IMR-90 (cell line): ENCODE results near the gene RNF4. TPM values are rescaled to one million over a fixed set of nuclear protein-coding genes. Genes with fewer than 3 reads are reported as not detected.

ENCODE experiments used
- ATAC-seq: fragments of 200-7000 bp; cut with Tn5 transposase; 2 replicates; pipeline ENCODE4 v1.9.1; 2020; ENCODE audit warnings: low read depth, mild to moderate bottlenecking, moderate library complexity
- BruUV-seq: library from RNA; stranded (reverse); fragments of 400-500 nt; replicated peaks from 2 replicates; lab custom pipeline; 2021; lab: Mats Ljungman, UMichigan
- CTCF ChIA-PET: fragments of 300-600 bp; formaldehyde crosslinking; extraction: SDS; loops from one replicate; lab custom pipeline; 2021; ENCODE audit warnings: antibody characterized with exemption; lab: Yijun Ruan, JAX
- POLR2A ChIA-PET: fragments of 300-600 bp; sonication (Branson Sonifier 250); formaldehyde crosslinking; loops from one replicate; lab custom pipeline; 2022; ENCODE audit warnings: antibody characterized with exemption; ENCODE audit not compliant: unreplicated experiment; lab: Charles Lee
- DNase-seq: peaks from one replicate; pipeline ENCODE4 v3.0.0; 2013
- H2AFZ ChIP-seq: replicated peaks from 2 replicates; pipeline ENCODE3; 2013; ENCODE audit warnings: low read length, mild to moderate bottlenecking; ENCODE audit not compliant: poor library complexity
- H2AK5ac ChIP-seq: 2 replicates; pipeline ENCODE4 v1.6.1; 2013; ENCODE audit warnings: low read depth, low read length, inconsistent platforms
- H2AK9ac ChIP-seq: replicated peaks from 2 replicates; pipeline ENCODE3; 2013; ENCODE audit warnings: mild to moderate bottlenecking, low read depth, low read length, moderate library complexity; ENCODE audit not compliant: poor library complexity
- H2BK120ac ChIP-seq: 2 replicates; pipeline ENCODE4 v1.6.1; 2013; ENCODE audit warnings: low read depth, low read length, inconsistent platforms
- H2BK15ac ChIP-seq: 3 replicates; pipeline ENCODE4 v1.6.1; 2013; ENCODE audit warnings: low read depth, low read length, inconsistent platforms
- H2BK20ac ChIP-seq: 2 replicates; pipeline ENCODE4 v1.6.1; 2013; ENCODE audit warnings: low read depth, mild to moderate bottlenecking, inconsistent platforms, low read length, moderate library complexity
- H2BK5ac ChIP-seq: 2 replicates; pipeline ENCODE4 v1.6.1; 2013; ENCODE audit warnings: mild to moderate bottlenecking, low read depth, low read length, inconsistent platforms; ENCODE audit not compliant: poor library complexity, severe bottlenecking
- H3K14ac ChIP-seq: replicated peaks from 2 replicates; pipeline ENCODE4 v1.6.1; 2013; ENCODE audit warnings: low read depth, low read length, inconsistent platforms
- H3K18ac ChIP-seq: 2 replicates; pipeline ENCODE4 v1.6.1; 2013; ENCODE audit warnings: low read depth, low read length, control low read depth
- H3K23ac ChIP-seq: 2 replicates; pipeline ENCODE4 v1.6.1; 2013; ENCODE audit warnings: low read depth, low read length, inconsistent platforms
- H3K27ac ChIP-seq: 2 replicates; pipeline ENCODE4 v1.5.1; 2013; ENCODE audit warnings: mild to moderate bottlenecking, control low read depth, low read length; ENCODE audit not compliant: insufficient read depth
- H3K27me3 ChIP-seq: 2 replicates; pipeline ENCODE4 v1.6.1; 2013; ENCODE audit warnings: low read length; ENCODE audit not compliant: control insufficient read depth, insufficient read depth
- H3K36me3 ChIP-seq: 2 replicates; pipeline ENCODE4 v1.6.1; 2013; ENCODE audit warnings: low read length, mixed read lengths; ENCODE audit not compliant: control insufficient read depth, insufficient read depth
- H3K4ac ChIP-seq: 2 replicates; pipeline ENCODE4 v1.6.1; 2013; ENCODE audit warnings: low read depth, low read length, inconsistent platforms
- H3K4me1 ChIP-seq: 2 replicates; pipeline ENCODE4 v1.6.1; 2013; ENCODE audit warnings: low read length, mixed read lengths; ENCODE audit not compliant: control insufficient read depth, insufficient read depth
- H3K4me2 ChIP-seq: 2 replicates; pipeline ENCODE4 v1.6.1; 2013; ENCODE audit warnings: low read depth, mild to moderate bottlenecking, control low read depth, low read length, moderate library complexity
- H3K4me3 ChIP-seq: 2 replicates; pipeline ENCODE4 v1.5.1; 2013; ENCODE audit warnings: low read depth, mild to moderate bottlenecking, control low read depth, low read length, moderate library complexity; ENCODE audit not compliant: insufficient read depth
- H3K56ac ChIP-seq: 2 replicates; pipeline ENCODE4 v1.6.1; 2013; ENCODE audit warnings: low read length, inconsistent platforms; ENCODE audit not compliant: insufficient read depth; ENCODE audit errors: extremely low read depth
- H3K79me1 ChIP-seq, 2 experiments: 2 replicates each; pipeline ENCODE4 v1.6.1; 2013; ENCODE audit warnings: low read length in 2 of 2, inconsistent platforms in 1 of 2, low read depth in 1 of 2
- H3K9ac ChIP-seq: 2 replicates; pipeline ENCODE4 v1.6.1; 2013; ENCODE audit warnings: low read depth, low read length, control low read depth
- H3K9me1 ChIP-seq: 2 replicates; pipeline ENCODE4 v1.6.1; 2013; ENCODE audit warnings: low read length, inconsistent platforms; ENCODE audit not compliant: insufficient read depth
- H3K9me3 ChIP-seq: 2 replicates; pipeline ENCODE4 v1.6.1; 2013; ENCODE audit warnings: low read length; ENCODE audit not compliant: control insufficient read depth, insufficient read depth
- H4K20me1 ChIP-seq: 2 replicates; pipeline ENCODE4 v1.6.1; 2013; ENCODE audit warnings: low read length, inconsistent platforms; ENCODE audit not compliant: insufficient read depth
- H4K5ac ChIP-seq: 2 replicates; pipeline ENCODE4 v1.6.1; 2013; ENCODE audit warnings: mild to moderate bottlenecking, low read depth, low read length, control low read depth
- H4K8ac ChIP-seq, 2 experiments: 2 replicates each; pipeline ENCODE4 v1.6.1; 2013; ENCODE audit warnings: low read depth in 2 of 2, low read length in 2 of 2, control low read depth in 1 of 2, inconsistent platforms in 1 of 2
- H4K91ac ChIP-seq: 2 replicates; pipeline ENCODE4 v1.6.1; 2013; ENCODE audit warnings: low read depth, low read length, inconsistent platforms; ENCODE audit not compliant: insufficient read depth
- BHLHE40 ChIP-seq: fragments of 150-350 bp; IDR thresholded peaks from 2 replicates; pipeline ENCODE4 v1.6.1; 2016; ENCODE audit warnings: mild to moderate bottlenecking, low read depth, low read length
- CEBPB ChIP-seq: IDR thresholded peaks from 2 replicates; pipeline ENCODE4 v1.6.1; 2012; ENCODE audit warnings: low read depth, low read length, improper control_type of control experiment
- CHD1 ChIP-seq: IDR thresholded peaks from 2 replicates; pipeline ENCODE4 v1.6.1; 2012; ENCODE audit warnings: low read depth, low read length, improper control_type of control experiment
- FOS ChIP-seq: fragments of 150-350 bp; IDR thresholded peaks from 2 replicates; pipeline ENCODE4 v1.6.1; 2016; ENCODE audit warnings: low read depth, low read length
- MAFK ChIP-seq: IDR thresholded peaks from 2 replicates; pipeline ENCODE4 v1.6.1; 2012; ENCODE audit warnings: low read depth, low read length, improper control_type of control experiment
- MAZ ChIP-seq: IDR thresholded peaks from 2 replicates; pipeline ENCODE4 v1.6.1; 2012; ENCODE audit warnings: low read depth, mild to moderate bottlenecking, low read length, improper control_type of control experiment, moderate library complexity, borderline replicate concordance
- MXI1 ChIP-seq: IDR thresholded peaks from 2 replicates; pipeline ENCODE4 v1.6.1; 2012; ENCODE audit warnings: low read depth, mild to moderate bottlenecking, low read length, moderate library complexity, borderline replicate concordance
- NFE2L2 ChIP-seq: fragments of 150-350 bp; IDR thresholded peaks from 2 replicates; pipeline ENCODE4 v1.6.1; 2016; ENCODE audit warnings: low read depth, mild to moderate bottlenecking, low read length
- POLR2A ChIP-seq: IDR thresholded peaks from 2 replicates; pipeline ENCODE4 v1.6.1; 2012; ENCODE audit warnings: mild to moderate bottlenecking, low read depth, low read length
- RAD21 ChIP-seq: IDR thresholded peaks from 2 replicates; pipeline ENCODE4 v1.6.1; 2012; ENCODE audit warnings: low read length, improper control_type of control experiment
- RCOR1 ChIP-seq: IDR thresholded peaks from 2 replicates; pipeline ENCODE4 v1.6.1; 2012; ENCODE audit warnings: mild to moderate bottlenecking, low read length, improper control_type of control experiment; ENCODE audit not compliant: insufficient replicate concordance
- RFX5 ChIP-seq: IDR thresholded peaks from 2 replicates; pipeline ENCODE4 v1.8.0; 2012; ENCODE audit warnings: low read depth, mild to moderate bottlenecking, low read length, moderate library complexity
- SMC3 ChIP-seq: fragments of 150-350 bp; IDR thresholded peaks from 2 replicates; pipeline ENCODE4 v1.6.1; 2016; ENCODE audit warnings: low read depth, mild to moderate bottlenecking, antibody characterized with exemption, low read length, moderate library complexity
- WGBS, 2 experiments: methylation state at CpG; one replicate each; pipeline versions ENCODE4 v1.1.5 to v1.1.7; 2013; ENCODE audit warnings: missing lambda C conversion rate in 2 of 2; ENCODE audit not compliant: insufficient read length in 1 of 2; ENCODE audit errors: extremely low coverage in 2 of 2; 5-methylcytosine and 5-hydroxymethylcytosine counted together
- dilution Hi-C: fragments of 300-500 bp; cut with HindIII; formaldehyde crosslinking; loops from one replicate; pipeline ENCODE4 v1.14.3; 2018; ENCODE audit warnings: low sequenced_read_pairs; ENCODE audit not compliant: unreplicated experiment
- in situ Hi-C: fragments of 300-500 bp; cut with MboI; formaldehyde crosslinking; loops from 3 replicates; pipeline ENCODE4 v1.14.3; 2019; ENCODE audit warnings: low sequenced_read_pairs, inconsistent platforms, mixed read lengths
- intact Hi-C: fragments of 100-400 bp; cut with micrococcal nuclease; formaldehyde crosslinking; loops from 2 replicates; pipeline ENCODE4 v1.10.0; 2022
- polyA plus RNA-seq, 3 experiments: library from polyadenylated mRNA; depleted of rRNA; stranded (reverse); fragments of >200 nt; gene quantifications; 2 replicates each; pipeline ENCODE4 v1.2.3, GENCODE V29; 2012; ENCODE audit warnings: low replicate concordance in 1 of 3
- total RNA-seq: library from RNA; depleted of rRNA; stranded (reverse); fragments of >200 nt; gene quantifications from 2 replicates; pipeline ENCODE4 v1.2.3, GENCODE V29; 2012
- TF ChIP-seq, protein P1 (sequence below): fragments of 150-350 bp; IDR thresholded peaks from 2 replicates; pipeline ENCODE4 v1.6.1; 2017; ENCODE audit warnings: mild to moderate bottlenecking, antibody characterized with exemption, low read length, low read depth
- TF ChIP-seq, protein P2 (sequence below): conservative IDR thresholded peaks from 2 replicates; pipeline ENCODE4 v1.5.1; 2012; ENCODE audit warnings: mild to moderate bottlenecking, low read depth, low read length, improper control_type of control experiment
- TF ChIP-seq, protein P3 (sequence below): fragments of 150-350 bp; IDR thresholded peaks from 2 replicates; pipeline ENCODE4 v1.6.1; 2016; ENCODE audit warnings: low read depth, mild to moderate bottlenecking, low read length, moderate library complexity, borderline replicate concordance

RNF4 gene
- total and polyA plus RNA-seq, 2 of the 4 experiments (the other 2 are of a cell fraction) = 63.8 to 73.8 TPM

DNA sequence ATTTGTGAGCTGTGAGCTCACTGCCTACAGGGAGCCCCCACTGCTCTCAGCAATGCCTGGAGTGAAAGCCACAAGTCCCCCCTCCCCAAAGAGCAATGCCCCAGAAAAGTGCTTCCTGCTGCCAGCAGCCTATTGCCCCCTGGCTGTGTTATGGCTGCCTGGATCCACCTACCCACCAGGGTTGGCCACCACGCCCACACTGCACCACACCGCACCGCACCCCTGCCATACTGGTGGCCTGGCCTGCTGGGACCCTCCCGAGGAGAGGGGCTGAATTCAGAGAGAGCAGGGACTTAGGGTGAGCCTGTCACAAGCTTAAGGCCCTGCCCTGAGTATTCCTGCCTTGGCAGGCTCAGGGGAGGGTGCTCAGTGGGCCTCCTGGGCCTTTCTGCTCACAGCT lies 45.8 kb upstream of the RNF4 start:
- Histone ChIP-seq H2BK15ac (no peak overlapping the region), H3K18ac (no peak overlapping the region), H2BK5ac (no peak overlapping the region), H3K79me1 (no peaks in the 10 kb centered on the region), H3K4me2 (no peak overlapping the region), H3K36me3 (no peaks in the 10 kb centered on the region), H3K27ac (no peak overlapping the region), H2AK5ac (no peak overlapping the region), H2BK120ac (no peak overlapping the region), H4K8ac (no peak overlapping the region), H3K4ac (no peak overlapping the region), H3K9ac (no peak overlapping the region), H3K14ac (no peak overlapping the region), H2AFZ (no peak overlapping the region), H3K27me3 (peaks cover 49% of the 10 kb centered on the region), H3K9me1 (no peaks in the 10 kb centered on the region), H3K56ac (no peak overlapping the region), H3K4me3 (no peak overlapping the region), H3K9me3 (0 out of 2 replicates have a peak, but pooled peaks cover 2% of the 10 kb centered on the region), H2BK20ac (no peak overlapping the region), H4K5ac (no peak overlapping the region), H2AK9ac (no peak overlapping the region), H4K20me1 (no peaks in the 10 kb centered on the region), H3K4me1 (0 out of 2 replicates have a peak, but pooled peaks cover 2% of the 10 kb centered on the region), H3K23ac (no peak overlapping the region), H4K91ac (no peak overlapping the region)
- dilution Hi-C loops (no loop called here), in situ Hi-C loops (no loop called here), intact Hi-C loops (no loop called here)
- ChIA-PET CTCF (no interaction called here), POLR2A (no interaction called here)
- TF ChIP-seq BHLHE40 = no peak
- no peak for TF ChIP-seq FOS
- no peak for TF ChIP-seq MAFK
- no peak for TF ChIP-seq SMC3
- TF ChIP-seq CEBPB = no peak
- TF ChIP-seq MXI1 = no peak
- TF ChIP-seq RCOR1 = no peak
- TF ChIP-seq CHD1 = no peak
- TF ChIP-seq, protein P1, sequence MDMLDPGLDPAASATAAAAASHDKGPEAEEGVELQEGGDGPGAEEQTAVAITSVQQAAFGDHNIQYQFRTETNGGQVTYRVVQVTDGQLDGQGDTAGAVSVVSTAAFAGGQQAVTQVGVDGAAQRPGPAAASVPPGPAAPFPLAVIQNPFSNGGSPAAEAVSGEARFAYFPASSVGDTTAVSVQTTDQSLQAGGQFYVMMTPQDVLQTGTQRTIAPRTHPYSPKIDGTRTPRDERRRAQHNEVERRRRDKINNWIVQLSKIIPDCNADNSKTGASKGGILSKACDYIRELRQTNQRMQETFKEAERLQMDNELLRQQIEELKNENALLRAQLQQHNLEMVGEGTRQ = no peak
- TF ChIP-seq, protein P2, sequence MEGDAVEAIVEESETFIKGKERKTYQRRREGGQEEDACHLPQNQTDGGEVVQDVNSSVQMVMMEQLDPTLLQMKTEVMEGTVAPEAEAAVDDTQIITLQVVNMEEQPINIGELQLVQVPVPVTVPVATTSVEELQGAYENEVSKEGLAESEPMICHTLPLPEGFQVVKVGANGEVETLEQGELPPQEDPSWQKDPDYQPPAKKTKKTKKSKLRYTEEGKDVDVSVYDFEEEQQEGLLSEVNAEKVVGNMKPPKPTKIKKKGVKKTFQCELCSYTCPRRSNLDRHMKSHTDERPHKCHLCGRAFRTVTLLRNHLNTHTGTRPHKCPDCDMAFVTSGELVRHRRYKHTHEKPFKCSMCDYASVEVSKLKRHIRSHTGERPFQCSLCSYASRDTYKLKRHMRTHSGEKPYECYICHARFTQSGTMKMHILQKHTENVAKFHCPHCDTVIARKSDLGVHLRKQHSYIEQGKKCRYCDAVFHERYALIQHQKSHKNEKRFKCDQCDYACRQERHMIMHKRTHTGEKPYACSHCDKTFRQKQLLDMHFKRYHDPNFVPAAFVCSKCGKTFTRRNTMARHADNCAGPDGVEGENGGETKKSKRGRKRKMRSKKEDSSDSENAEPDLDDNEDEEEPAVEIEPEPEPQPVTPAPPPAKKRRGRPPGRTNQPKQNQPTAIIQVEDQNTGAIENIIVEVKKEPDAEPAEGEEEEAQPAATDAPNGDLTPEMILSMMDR = no peak
- no peak for TF ChIP-seq MAZ
- TF ChIP-seq, protein P3, sequence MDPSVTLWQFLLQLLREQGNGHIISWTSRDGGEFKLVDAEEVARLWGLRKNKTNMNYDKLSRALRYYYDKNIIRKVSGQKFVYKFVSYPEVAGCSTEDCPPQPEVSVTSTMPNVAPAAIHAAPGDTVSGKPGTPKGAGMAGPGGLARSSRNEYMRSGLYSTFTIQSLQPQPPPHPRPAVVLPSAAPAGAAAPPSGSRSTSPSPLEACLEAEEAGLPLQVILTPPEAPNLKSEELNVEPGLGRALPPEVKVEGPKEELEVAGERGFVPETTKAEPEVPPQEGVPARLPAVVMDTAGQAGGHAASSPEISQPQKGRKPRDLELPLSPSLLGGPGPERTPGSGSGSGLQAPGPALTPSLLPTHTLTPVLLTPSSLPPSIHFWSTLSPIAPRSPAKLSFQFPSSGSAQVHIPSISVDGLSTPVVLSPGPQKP = no peak
- TF ChIP-seq NFE2L2 = no peak
- no peak for TF ChIP-seq RAD21
- TF ChIP-seq POLR2A = no peak
- no peak for TF ChIP-seq RFX5
- 20% methylated on average over 1 of the region's 4 CpGs; no CpG with 5 or more reads in 1 of the 2 experiments for WGBS, 2 experiments
- no TSS peak for BruUV-seq
- ATAC-seq (no peak), DNase-seq (no peak)
